ENCODE data around the gene SCTR.

SCTR gene

DNA sequence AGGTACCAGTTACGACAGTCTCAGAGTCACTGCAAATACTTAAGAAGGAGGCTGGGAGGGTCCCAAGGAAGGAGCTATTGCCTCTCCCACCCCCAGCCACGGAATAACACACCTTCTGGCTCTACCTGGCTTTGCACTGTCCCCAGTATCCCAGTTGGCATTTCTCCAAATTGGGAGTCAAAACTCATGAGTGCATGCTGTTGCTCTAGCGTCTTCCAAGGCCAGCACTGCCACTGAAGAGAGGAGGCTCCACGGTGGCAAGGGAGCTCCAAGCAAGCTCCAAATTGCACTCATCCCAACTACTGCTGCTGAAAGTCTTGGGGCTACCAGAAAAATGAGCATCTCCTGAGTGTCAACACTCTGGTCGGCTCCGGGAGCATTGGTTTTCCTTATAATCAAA lies 1.6 kb downstream of the SCTR start:
- Histone ChIP-seq H3K4ac (ENCODE audit: low read depth, low read length) (no peak overlapping the region), H4K5ac (ENCODE audit: low read length) (no peak overlapping the region), H3K4me1 (ENCODE audit: control insufficient read depth, low read depth, low read length) (peaks cover 2% of the 10 kb centered on the region), H3K79me2 (ENCODE audit: control insufficient read depth, insufficient read depth, low read length) (no peaks in the 10 kb centered on the region), H4K8ac (ENCODE audit: low read depth, low read length) (no peak overlapping the region), H3K27ac (ENCODE audit: low read depth, low read length) (no peak overlapping the region), H3K23ac (ENCODE audit: low read length) (no peak overlapping the region), H3K79me1 (ENCODE audit: low read length) (no peaks in the 10 kb centered on the region), H2BK5ac (ENCODE audit: low read length) (no peak overlapping the region), H3K36me3 (ENCODE audit: control insufficient read depth, insufficient read depth, low read length) (no peaks in the 10 kb centered on the region), H3K4me3 (ENCODE audit: low read length) (no peak overlapping the region), H2AK5ac (ENCODE audit: low read length) (no peak overlapping the region), H3K18ac (ENCODE audit: low read length) (no peak overlapping the region), H3K56ac (ENCODE audit: low read length) (no peak overlapping the region), H2BK15ac (replicated peaks; ENCODE audit: low read depth) (no peak overlapping the region), H3K4me2 (ENCODE audit: low read length) (no peak overlapping the region), H3K9ac (ENCODE audit: low read length) (no peak overlapping the region), H2BK120ac (ENCODE audit: low read depth, low read length) (no peak overlapping the region), H3K27me3 (ENCODE audit: insufficient read depth, low read length, poor library complexity) (peaks cover 21% of the 10 kb centered on the region)
- no peak for DNase-seq
- no CpG with 5 or more reads among the region's 6 CpGs for WGBS (ENCODE audit: extremely low coverage, insufficient coverage, low lambda C conversion rate)

DNA sequence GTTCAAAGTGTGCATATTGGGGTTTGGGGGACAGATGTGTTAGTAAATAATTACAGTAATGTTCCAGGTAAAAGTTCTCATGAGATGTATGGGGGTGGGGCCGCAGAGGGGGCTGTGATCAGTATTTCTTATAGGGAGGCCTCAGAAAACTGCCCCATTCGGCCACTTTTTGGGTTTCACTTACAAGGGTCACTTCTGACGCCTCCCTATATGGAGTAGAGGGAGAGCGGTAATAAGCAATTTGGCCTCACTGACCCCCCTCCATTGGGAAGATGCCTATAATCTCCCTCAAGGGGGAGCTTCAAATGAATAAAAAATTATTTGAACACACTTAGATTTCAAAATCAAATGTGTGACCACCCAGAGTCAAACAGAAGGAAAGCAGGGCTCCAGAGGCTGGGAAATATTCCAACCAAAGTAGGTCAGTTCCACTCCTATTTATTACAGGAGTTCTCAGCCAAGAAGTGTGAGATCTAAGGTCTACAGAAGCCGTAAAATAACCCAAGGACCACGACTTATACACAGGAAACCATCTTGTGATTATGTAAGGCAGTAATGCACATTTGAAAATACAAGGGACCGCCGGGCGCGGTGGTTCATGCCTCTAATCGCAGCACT lies 2.7 kb downstream of the SCTR start:
- no peak overlapping the region for H2BK5ac ChIP-seq (ENCODE audit: low read length)
- no CpG with 5 or more reads among the region's 11 CpGs for WGBS (ENCODE audit: extremely low coverage, insufficient coverage, low lambda C conversion rate)
- no peak overlapping the region for H3K23ac ChIP-seq (ENCODE audit: low read length)
- no peak overlapping the region for H2AK5ac ChIP-seq (ENCODE audit: low read length)
- no peaks in the 10 kb centered on the region for H3K36me3 ChIP-seq (ENCODE audit: control insufficient read depth, insufficient read depth, low read length)
- H4K8ac ChIP-seq (ENCODE audit: low read depth, low read length): no peak overlapping the region
- H3K79me1 ChIP-seq (ENCODE audit: low read length): no peaks in the 10 kb centered on the region
- H4K5ac ChIP-seq (ENCODE audit: low read length): no peak overlapping the region
- H3K56ac ChIP-seq (ENCODE audit: low read length): no peak overlapping the region
- no peak for DNase-seq
- no peak overlapping the region for H3K18ac ChIP-seq (ENCODE audit: low read length)
- H3K27ac ChIP-seq (ENCODE audit: low read depth, low read length): no peak overlapping the region
- H3K4me1 ChIP-seq (ENCODE audit: control insufficient read depth, low read depth, low read length): no peaks in the 10 kb centered on the region
- H3K79me2 ChIP-seq (ENCODE audit: control insufficient read depth, insufficient read depth, low read length): no peaks in the 10 kb centered on the region
- H3K4ac ChIP-seq (ENCODE audit: low read depth, low read length): no peak overlapping the region
- H3K4me3 ChIP-seq (ENCODE audit: low read length): no peak overlapping the region
- no peak overlapping the region for H2BK120ac ChIP-seq (ENCODE audit: low read depth, low read length)
- H3K4me2 ChIP-seq (ENCODE audit: low read length): no peak overlapping the region
- H3K27me3 ChIP-seq (ENCODE audit: insufficient read depth, low read length, poor library complexity): peaks cover 21% of the 10 kb centered on the region
- no peak overlapping the region for H2BK15ac ChIP-seq (replicated peaks; ENCODE audit: low read depth)
- no peak overlapping the region for H3K9ac ChIP-seq (ENCODE audit: low read length)

GRCh38 chr2:119520696-119521432 lies 3.4 kb downstream of the SCTR start:
- no peak overlapping the region for H3K4me2 ChIP-seq (ENCODE audit: low read length)
- no peak overlapping the region for H4K8ac ChIP-seq (ENCODE audit: low read depth, low read length)
- no peak overlapping the region for H3K56ac ChIP-seq (ENCODE audit: low read length)
- no peak overlapping the region for H3K27ac ChIP-seq (ENCODE audit: low read depth, low read length)
- no peak overlapping the region for H3K18ac ChIP-seq (ENCODE audit: low read length)
- WGBS (ENCODE audit: extremely low coverage, insufficient coverage, low lambda C conversion rate): no CpG with 5 or more reads among the region's 3 CpGs
- no peaks in the 10 kb centered on the region for H3K79me2 ChIP-seq (ENCODE audit: control insufficient read depth, insufficient read depth, low read length)
- H3K36me3 ChIP-seq (ENCODE audit: control insufficient read depth, insufficient read depth, low read length): no peaks in the 10 kb centered on the region
- H2BK5ac ChIP-seq (ENCODE audit: low read length): no peak overlapping the region
- H3K27me3 ChIP-seq (ENCODE audit: insufficient read depth, low read length, poor library complexity): peaks cover 21% of the 10 kb centered on the region
- no peak overlapping the region for H3K4ac ChIP-seq (ENCODE audit: low read depth, low read length)
- H3K79me1 ChIP-seq (ENCODE audit: low read length): no peaks in the 10 kb centered on the region
- no peaks in the 10 kb centered on the region for H3K4me1 ChIP-seq (ENCODE audit: control insufficient read depth, low read depth, low read length)
- no peak for DNase-seq
- H3K23ac ChIP-seq (ENCODE audit: low read length): no peak overlapping the region
- no peak overlapping the region for H3K4me3 ChIP-seq (ENCODE audit: low read length)
- no peak overlapping the region for H2AK5ac ChIP-seq (ENCODE audit: low read length)
- H2BK15ac ChIP-seq (replicated peaks; ENCODE audit: low read depth): no peak overlapping the region
- no peak overlapping the region for H3K9ac ChIP-seq (ENCODE audit: low read length)
- no peak overlapping the region for H2BK120ac ChIP-seq (ENCODE audit: low read depth, low read length)
- H4K5ac ChIP-seq (ENCODE audit: low read length): no peak overlapping the region

- H2BK120ac ChIP-seq (ENCODE audit: low read depth, low read length): no peak overlapping the region
- H3K27me3 ChIP-seq (ENCODE audit: insufficient read depth, low read length, poor library complexity): peaks cover 15% of the 10 kb centered on the region
- no peak for DNase-seq
- H3K4me3 ChIP-seq (ENCODE audit: low read length): no peak overlapping the region
- no peak overlapping the region for H4K8ac ChIP-seq (ENCODE audit: low read depth, low read length)
- WGBS (ENCODE audit: extremely low coverage, insufficient coverage, low lambda C conversion rate): no CpG with 5 or more reads among the region's 10 CpGs
- no peaks in the 10 kb centered on the region for H3K36me3 ChIP-seq (ENCODE audit: control insufficient read depth, insufficient read depth, low read length)
- H3K27ac ChIP-seq (ENCODE audit: low read depth, low read length): no peak overlapping the region
- H2BK15ac ChIP-seq (replicated peaks; ENCODE audit: low read depth): no peak overlapping the region
- H3K79me2 ChIP-seq (ENCODE audit: control insufficient read depth, insufficient read depth, low read length): no peaks in the 10 kb centered on the region
- no peak overlapping the region for H3K18ac ChIP-seq (ENCODE audit: low read length)
- H3K4me1 ChIP-seq (ENCODE audit: control insufficient read depth, low read depth, low read length): peaks cover 2% of the 10 kb centered on the region
- no peak overlapping the region for H3K23ac ChIP-seq (ENCODE audit: low read length)
- H3K4ac ChIP-seq (ENCODE audit: low read depth, low read length): no peak overlapping the region
- H2AK5ac ChIP-seq (ENCODE audit: low read length): no peak overlapping the region
- no peak overlapping the region for H2BK5ac ChIP-seq (ENCODE audit: low read length)
- no peak overlapping the region for H3K9ac ChIP-seq (ENCODE audit: low read length)
- H3K56ac ChIP-seq (ENCODE audit: low read length): no peak overlapping the region
- no peak overlapping the region for H3K4me2 ChIP-seq (ENCODE audit: low read length)
- H3K79me1 ChIP-seq (ENCODE audit: low read length): no peaks in the 10 kb centered on the region
- no peak overlapping the region for H4K5ac ChIP-seq (ENCODE audit: low read length)
Observed at GRCh38 chr2:119519057-119519408, 5.2 kb downstream of the SCTR start.

DNA sequence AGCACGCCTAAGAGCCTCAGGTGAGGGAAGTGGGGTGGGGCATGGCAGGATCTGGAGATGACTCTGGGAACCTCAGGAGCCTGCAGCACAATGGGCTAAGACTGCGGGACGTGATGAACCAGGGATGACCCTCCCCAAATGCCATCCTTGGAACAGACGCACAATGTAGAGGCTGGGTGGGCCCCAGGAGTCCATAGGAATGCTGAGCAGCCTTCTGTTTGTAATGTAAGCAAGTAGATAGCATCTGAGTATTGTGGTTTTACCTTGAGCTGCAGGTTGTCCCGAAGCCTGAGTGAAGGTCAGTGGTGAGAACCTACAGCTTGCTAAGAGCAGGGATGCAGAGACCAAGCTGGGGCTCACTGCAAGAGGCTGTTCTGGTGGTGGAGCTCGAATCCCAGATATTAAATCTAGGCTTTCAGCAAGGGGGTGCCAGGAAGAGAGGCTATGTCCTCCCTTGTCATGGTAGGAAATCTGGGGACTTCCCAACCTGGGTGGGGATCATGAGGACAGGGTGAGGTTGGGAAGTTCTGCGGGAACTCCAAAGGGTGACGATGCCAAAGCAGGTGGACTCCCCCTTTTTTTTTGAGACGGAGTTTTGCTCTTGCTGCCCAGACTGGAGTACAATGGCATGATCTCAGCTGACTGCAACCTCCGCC lies 5.8 kb downstream of the SCTR start:
- no peak overlapping the region for H2BK5ac ChIP-seq (ENCODE audit: low read length)
- no peaks in the 10 kb centered on the region for H3K79me1 ChIP-seq (ENCODE audit: low read length)
- no peak overlapping the region for H3K9ac ChIP-seq (ENCODE audit: low read length)
- no peak overlapping the region for H3K4me3 ChIP-seq (ENCODE audit: low read length)
- H3K4me2 ChIP-seq (ENCODE audit: low read length): no peak overlapping the region
- peaks cover 2% of the 10 kb centered on the region for H3K4me1 ChIP-seq (ENCODE audit: control insufficient read depth, low read depth, low read length)
- no peak overlapping the region for H3K23ac ChIP-seq (ENCODE audit: low read length)
- no peak for DNase-seq
- no peak overlapping the region for H2AK5ac ChIP-seq (ENCODE audit: low read length)
- no CpG with 5 or more reads among the region's 10 CpGs for WGBS (ENCODE audit: extremely low coverage, insufficient coverage, low lambda C conversion rate)
- peaks cover 10% of the 10 kb centered on the region for H3K27me3 ChIP-seq (ENCODE audit: insufficient read depth, low read length, poor library complexity)
- H2BK15ac ChIP-seq (replicated peaks; ENCODE audit: low read depth): no peak overlapping the region
- no peak overlapping the region for H3K18ac ChIP-seq (ENCODE audit: low read length)
- no peaks in the 10 kb centered on the region for H3K79me2 ChIP-seq (ENCODE audit: control insufficient read depth, insufficient read depth, low read length)
- no peak overlapping the region for H4K8ac ChIP-seq (ENCODE audit: low read depth, low read length)
- no peak overlapping the region for H2BK120ac ChIP-seq (ENCODE audit: low read depth, low read length)
- H3K27ac ChIP-seq (ENCODE audit: low read depth, low read length): no peak overlapping the region
- no peak overlapping the region for H3K4ac ChIP-seq (ENCODE audit: low read depth, low read length)
- no peak overlapping the region for H4K5ac ChIP-seq (ENCODE audit: low read length)
- H3K56ac ChIP-seq (ENCODE audit: low read length): no peak overlapping the region
- H3K36me3 ChIP-seq (ENCODE audit: control insufficient read depth, insufficient read depth, low read length): no peaks in the 10 kb centered on the region

Data from mesendoderm (in vitro differentiated cells).